Trophoblast cell (in vitro differentiated cells and primary cell): ENCODE data around the gene LAMA2.

ENCODE experiments used
- DNase-seq, 2 donors: peaks; one replicate each; pipeline ENCODE4 v3.0.0-alpha.2; 2016
- H2AFZ ChIP-seq: 2 replicates; pipeline ENCODE4 v1.6.1; 2013; ENCODE audit warnings: low read length, moderate library complexity, mild to moderate bottlenecking; ENCODE audit not compliant: insufficient read depth, poor library complexity
- H2AK5ac ChIP-seq: 2 replicates; pipeline ENCODE4 v1.6.1; 2013; ENCODE audit warnings: mild to moderate bottlenecking, low read length
- H2BK120ac ChIP-seq: 2 replicates; pipeline ENCODE4 v1.6.1; 2013; ENCODE audit warnings: low read length, mild to moderate bottlenecking, moderate library complexity; ENCODE audit not compliant: insufficient read depth, poor library complexity
- H2BK12ac ChIP-seq: 2 replicates; pipeline ENCODE4 v1.6.1; 2013; ENCODE audit warnings: mild to moderate bottlenecking, low read length, moderate library complexity
- H2BK5ac ChIP-seq: 2 replicates; pipeline ENCODE4 v1.6.1; 2013; ENCODE audit warnings: low read length, low read depth, moderate library complexity, mild to moderate bottlenecking; ENCODE audit not compliant: poor library complexity
- H3K14ac ChIP-seq: 2 replicates; pipeline ENCODE4 v1.6.1; 2013; ENCODE audit warnings: mild to moderate bottlenecking, low read length
- H3K18ac ChIP-seq: 2 replicates; pipeline ENCODE4 v1.6.1; 2013; ENCODE audit warnings: mild to moderate bottlenecking, low read length
- H3K23ac ChIP-seq: 2 replicates; pipeline ENCODE4 v1.6.1; 2013; ENCODE audit warnings: low read length
- H3K27ac ChIP-seq: 2 replicates; pipeline ENCODE4 v1.5.1; 2013; ENCODE audit warnings: low read depth, mild to moderate bottlenecking, inconsistent platforms, low read length, moderate library complexity
- H3K27me3 ChIP-seq: 2 replicates; pipeline ENCODE4 v1.6.1; 2013; ENCODE audit warnings: inconsistent platforms, mild to moderate bottlenecking, low read length, moderate library complexity; ENCODE audit not compliant: insufficient read depth
- H3K36me3 ChIP-seq, 2 experiments: 1 replicate in 1 of 2; 2 replicates in 1 of 2; pipeline ENCODE4 v1.6.1; 2013; ENCODE audit warnings: low read length in 2 of 2, mild to moderate bottlenecking in 2 of 2, moderate library complexity in 1 of 2; ENCODE audit not compliant: insufficient read depth in 2 of 2, control insufficient read depth in 1 of 2
- H3K4ac ChIP-seq: 2 replicates; pipeline ENCODE4 v1.6.1; 2013; ENCODE audit warnings: low read depth, mild to moderate bottlenecking, low read length, moderate library complexity
- H3K4me1 ChIP-seq, 2 experiments: 1 replicate in 1 of 2; 2 replicates in 1 of 2; pipeline ENCODE4 v1.6.1; 2013; ENCODE audit warnings: low read length in 2 of 2, mild to moderate bottlenecking in 2 of 2, moderate library complexity in 1 of 2; ENCODE audit not compliant: insufficient read depth in 2 of 2, control insufficient read depth in 1 of 2
- H3K4me2 ChIP-seq: 2 replicates; pipeline ENCODE4 v1.6.1; 2013; ENCODE audit warnings: inconsistent platforms, mild to moderate bottlenecking, low read length, moderate library complexity
- H3K4me3 ChIP-seq: 2 replicates; pipeline ENCODE4 v1.5.1; 2013; ENCODE audit warnings: mild to moderate bottlenecking, low read depth, low read length, inconsistent platforms
- H3K79me1 ChIP-seq: one replicate; pipeline ENCODE4 v1.6.1; 2013; ENCODE audit warnings: low read length
- H3K79me2 ChIP-seq: 2 replicates; pipeline ENCODE4 v1.6.1; 2013; ENCODE audit warnings: low read length, mild to moderate bottlenecking; ENCODE audit not compliant: control insufficient read depth, insufficient read depth, poor library complexity
- H3K9ac ChIP-seq: 2 replicates; pipeline ENCODE4 v1.6.1; 2013; ENCODE audit warnings: mild to moderate bottlenecking, low read length
- H3K9me3 ChIP-seq: 2 replicates; pipeline ENCODE4 v1.6.1; 2013; ENCODE audit warnings: low read depth, mild to moderate bottlenecking, control low read depth, inconsistent platforms, low read length; ENCODE audit not compliant: insufficient read depth
- H4K12ac ChIP-seq: 2 replicates; pipeline ENCODE4 v1.6.1; 2013; ENCODE audit warnings: low read depth, mild to moderate bottlenecking, low read length, moderate library complexity
- H4K8ac ChIP-seq: 2 replicates; pipeline ENCODE4 v1.6.1; 2013; ENCODE audit warnings: low read depth, mild to moderate bottlenecking, low read length, moderate library complexity
- H4K91ac ChIP-seq: one replicate; pipeline ENCODE4 v1.6.1; 2013; ENCODE audit warnings: low read depth, mild to moderate bottlenecking, low read length, moderate library complexity
- WGBS: extraction: QIAGEN DNeasy Blood & Tissue Kit; methylation state at CpG from one replicate; pipeline ENCODE4 v1.1.7; 2013; ENCODE audit warnings: missing lambda C conversion rate; ENCODE audit not compliant: insufficient read length, insufficient coverage; ENCODE audit errors: extremely low coverage; 5-methylcytosine and 5-hydroxymethylcytosine counted together

Gene LAMA2

DNA sequence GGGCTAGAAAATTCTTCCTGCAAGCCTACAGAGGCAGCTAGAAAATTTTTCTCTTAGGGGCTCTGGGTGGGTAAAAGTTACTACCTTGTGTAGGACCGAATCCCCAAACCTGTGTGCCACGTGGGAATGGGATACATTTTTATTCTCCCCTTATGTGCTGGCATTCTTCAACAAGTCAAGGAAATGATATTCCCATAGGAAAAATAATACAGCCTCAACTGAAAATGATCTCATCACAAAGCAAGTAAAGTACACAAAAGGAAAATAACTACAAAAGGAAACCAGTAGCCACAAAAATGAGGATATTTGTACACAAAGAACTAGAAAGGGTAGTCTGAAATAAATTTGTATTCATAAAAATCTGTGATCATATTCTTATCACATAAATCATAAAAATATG lies 298.1 kb downstream of the LAMA2 start:
- Histone ChIP-seq H3K79me2 (no peaks in the 10 kb centered on the region), H3K9me3 (no peaks in the 10 kb centered on the region), H2AFZ (no peak overlapping the region), H3K4ac (no peak overlapping the region), H3K18ac (no peak overlapping the region), H3K4me3 (no peak overlapping the region), H2BK120ac (no peak overlapping the region), H3K27me3 (no peaks in the 10 kb centered on the region), H3K4me1 (no peaks in the 10 kb centered on the region), H3K79me1 (no peaks in the 10 kb centered on the region), H3K9ac (no peak overlapping the region), H3K23ac (no peak overlapping the region), H2BK12ac (no peak overlapping the region), H3K4me2 (no peak overlapping the region), H3K36me3 (no peaks in the 10 kb centered on the region), H3K27ac (no peak overlapping the region), H2BK5ac (no peak overlapping the region), H4K91ac (no peak overlapping the region), H4K12ac (no peak overlapping the region), H4K8ac (no peak overlapping the region), H3K14ac (no peak overlapping the region), H2AK5ac (no peak overlapping the region)
- WGBS, result no CpG with 5 or more reads among the region's 2 CpGs
- DNase-seq, result no peak

DNA sequence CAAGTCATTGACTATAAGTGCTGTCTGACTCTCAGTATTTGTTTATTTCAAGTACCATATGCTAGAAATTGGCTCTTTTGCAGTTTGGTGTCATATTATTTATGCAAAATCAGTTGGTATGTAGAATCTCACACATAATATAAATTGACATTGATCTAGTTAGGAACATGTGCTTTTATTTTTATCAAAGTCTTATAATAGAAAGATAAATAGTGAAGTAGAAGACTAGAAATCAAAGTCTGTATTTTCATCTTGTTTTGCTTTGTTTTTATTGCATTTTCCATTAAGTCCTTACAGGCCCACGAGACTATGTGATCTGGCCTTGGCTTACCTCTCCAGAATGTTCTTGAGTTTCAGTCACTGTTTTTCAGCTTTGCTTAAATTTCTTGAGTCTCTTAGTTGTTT lies 300.3 kb downstream of the LAMA2 start:
- Histone ChIP-seq H3K23ac (no peak overlapping the region), H3K27me3 (no peaks in the 10 kb centered on the region), H3K18ac (no peak overlapping the region), H3K14ac (no peak overlapping the region), H4K12ac (no peak overlapping the region), H2AK5ac (no peak overlapping the region), H2BK12ac (no peak overlapping the region), H3K4me3 (no peak overlapping the region), H3K36me3 (no peaks in the 10 kb centered on the region), H3K4me1 (no peaks in the 10 kb centered on the region), H3K4ac (no peak overlapping the region), H3K9me3 (no peaks in the 10 kb centered on the region), H3K4me2 (no peak overlapping the region), H2BK5ac (no peak overlapping the region), H3K79me1 (no peaks in the 10 kb centered on the region), H2BK120ac (no peak overlapping the region), H3K9ac (no peak overlapping the region), H4K8ac (no peak overlapping the region), H2AFZ (no peak overlapping the region), H3K79me2 (no peaks in the 10 kb centered on the region), H4K91ac (no peak overlapping the region), H3K27ac (no peak overlapping the region)
- no peak for DNase-seq
- WGBS, result no CpG with 5 or more reads among the region's 1 CpG

DNA sequence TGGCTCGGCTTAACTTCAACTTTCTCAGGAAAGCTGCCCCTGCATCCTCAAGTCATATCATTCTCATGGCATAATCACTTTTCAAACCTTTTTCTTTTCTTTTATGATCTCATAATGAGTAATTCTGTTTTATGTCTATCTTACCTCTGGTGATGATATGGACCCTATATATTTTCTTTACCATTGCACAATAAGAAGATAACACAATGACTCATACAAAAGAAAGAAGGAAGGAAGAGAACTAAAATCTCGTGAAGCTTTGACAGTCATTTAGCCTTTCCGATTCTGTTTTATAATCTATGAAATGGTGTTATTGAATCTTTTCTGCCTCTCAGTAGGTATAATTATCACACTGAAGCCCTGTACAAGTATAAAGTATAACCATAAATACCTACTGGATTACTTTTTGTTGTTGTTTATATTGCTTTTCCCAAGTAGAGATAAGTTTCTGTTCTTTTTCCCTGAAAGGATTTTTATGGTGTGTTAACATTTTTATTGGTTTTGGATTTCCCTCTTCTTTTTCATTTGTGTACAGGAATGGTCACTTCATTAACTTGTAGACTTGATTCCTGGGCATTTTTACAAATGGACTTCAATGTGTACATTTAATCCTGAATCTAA lies 300.9 kb downstream of the LAMA2 start:
- Histone ChIP-seq H2BK5ac (no peak overlapping the region), H2BK120ac (no peak overlapping the region), H4K8ac (no peak overlapping the region), H3K36me3 (no peaks in the 10 kb centered on the region), H2BK12ac (no peak overlapping the region), H3K9ac (no peak overlapping the region), H3K79me1 (no peaks in the 10 kb centered on the region), H4K91ac (no peak overlapping the region), H3K4ac (no peak overlapping the region), H3K9me3 (no peaks in the 10 kb centered on the region), H2AFZ (no peak overlapping the region), H3K27ac (no peak overlapping the region), H3K27me3 (no peaks in the 10 kb centered on the region), H3K4me2 (no peak overlapping the region), H3K18ac (no peak overlapping the region), H2AK5ac (no peak overlapping the region), H4K12ac (no peak overlapping the region), H3K4me3 (no peak overlapping the region), H3K23ac (no peak overlapping the region), H3K79me2 (no peaks in the 10 kb centered on the region), H3K14ac (no peak overlapping the region), H3K4me1 (no peaks in the 10 kb centered on the region)
- no peak for DNase-seq
- WGBS, result no CpG with 5 or more reads among the region's 3 CpGs

DNA sequence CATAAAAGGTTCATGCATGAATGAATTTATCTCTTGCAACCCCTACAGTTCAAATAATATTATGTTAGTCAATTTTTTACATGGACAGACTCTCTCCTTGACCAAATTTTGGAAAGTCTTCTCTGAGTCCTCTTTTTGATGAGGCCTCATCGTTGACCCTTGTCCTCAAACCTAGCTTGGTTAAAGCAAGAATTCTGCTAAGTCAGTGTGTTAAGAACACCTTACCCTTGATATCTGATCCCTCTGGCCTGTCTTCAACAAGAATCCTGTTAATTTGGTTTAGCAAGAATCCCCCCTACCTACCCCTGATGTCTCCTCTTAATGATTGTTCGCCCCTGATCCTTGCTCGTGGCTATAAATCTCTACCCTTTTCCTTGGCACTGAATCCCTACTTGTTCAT lies 301.4 kb downstream of the LAMA2 start:
- no peak overlapping the region for H3K9ac ChIP-seq
- H3K79me2 ChIP-seq, result no peaks in the 10 kb centered on the region
- no peak overlapping the region for H4K8ac ChIP-seq
- H3K27ac ChIP-seq, result no peak overlapping the region
- H4K12ac ChIP-seq, result no peak overlapping the region
- H2BK5ac ChIP-seq, result no peak overlapping the region
- H2BK120ac ChIP-seq, result no peak overlapping the region
- no CpG with 5 or more reads among the region's 3 CpGs for WGBS
- H3K4me1 ChIP-seq, result no peaks in the 10 kb centered on the region
- H3K18ac ChIP-seq, result no peak overlapping the region
- H3K9me3 ChIP-seq, result no peaks in the 10 kb centered on the region
- H2AFZ ChIP-seq, result no peak overlapping the region
- H3K14ac ChIP-seq, result no peak overlapping the region
- no peak overlapping the region for H2BK12ac ChIP-seq
- no peak for DNase-seq
- no peak overlapping the region for H3K4ac ChIP-seq
- no peak overlapping the region for H2AK5ac ChIP-seq
- H3K36me3 ChIP-seq, result no peaks in the 10 kb centered on the region
- no peak overlapping the region for H3K4me2 ChIP-seq
- no peak overlapping the region for H3K23ac ChIP-seq
- no peaks in the 10 kb centered on the region for H3K79me1 ChIP-seq
- no peak overlapping the region for H3K4me3 ChIP-seq
- no peak overlapping the region for H4K91ac ChIP-seq
- H3K27me3 ChIP-seq, result no peaks in the 10 kb centered on the region
